K562 (cell line): ENCODE measurements around the gene CCSER2. TPM values are rescaled to one million over a fixed set of nuclear protein-coding genes. Genes with fewer than 3 reads are reported as not detected.

Experiments
- ARID3B ChIP-seq: fragments of 250-450 bp; sonication (Bioruptor Pico); IDR thresholded peaks from 2 replicates; pipeline ENCODE4 v1.4.0; 2020; ENCODE audit warnings: borderline replicate concordance
- ARID4B ChIP-seq: sonication (generic); formaldehyde crosslinking; IDR thresholded peaks from 2 replicates; pipeline ENCODE4 v1.8.0; 2022; ENCODE audit warnings: mild to moderate bottlenecking, missing genetic modification reagents
- BRD9 ChIP-seq: fragments of 450-650 bp; IDR thresholded peaks from 2 replicates; pipeline ENCODE4 v1.6.1; 2018; ENCODE audit warnings: low read depth; ENCODE audit not compliant: partially characterized antibody
- FOXP4 ChIP-seq: sonication (generic); formaldehyde crosslinking; IDR thresholded peaks from 2 replicates; pipeline ENCODE4 v1.8.0; 2022; ENCODE audit warnings: mild to moderate bottlenecking, missing genetic modification reagents, borderline replicate concordance
- HDAC1 ChIP-seq, 2 experiments: fragments of 450-650 bp; IDR thresholded peaks; 2 replicates each; pipeline ENCODE4 v1.6.1; 2016 to 2017; ENCODE audit warnings: inconsistent platforms in 1 of 2, mild to moderate bottlenecking in 1 of 2, moderate library complexity in 1 of 2
- HMGN3 ChIP-seq: IDR thresholded peaks from 2 replicates; pipeline ENCODE4 v1.6.1; 2011; ENCODE audit warnings: borderline replicate concordance, low read depth, mild to moderate bottlenecking, mixed read lengths, low read length; ENCODE audit not compliant: insufficient read length; ENCODE audit errors: extremely low read depth
- IFI16 ChIP-seq: fragments of 250-450 bp; sonication (Bioruptor Pico); IDR thresholded peaks from 2 replicates; pipeline ENCODE4 v2.1.2; 2022; ENCODE audit warnings: mild to moderate bottlenecking, inconsistent platforms
- MBD2 ChIP-seq: sonication (generic); IDR thresholded peaks from 2 replicates; pipeline ENCODE4 v1.6.1; 2016; ENCODE audit warnings: low read depth, borderline replicate concordance
- NUFIP1 ChIP-seq: fragments of 450-650 bp; IDR thresholded peaks from 2 replicates; pipeline ENCODE4 v1.6.1; 2018; ENCODE audit not compliant: partially characterized antibody
- POLR3G ChIP-seq: IDR thresholded peaks from 2 replicates; pipeline ENCODE4 v1.6.1; 2011; ENCODE audit not compliant: insufficient read length, insufficient replicate concordance; ENCODE audit errors: extremely low read depth
- RFX1 ChIP-seq: fragments of 450-650 bp; IDR thresholded peaks from 2 replicates; pipeline ENCODE4 v1.6.1; 2016; ENCODE audit warnings: mild to moderate bottlenecking, moderate library complexity
- RNF2 ChIP-seq: sonication (generic); IDR thresholded peaks from 2 replicates; pipeline ENCODE4 v1.6.1; 2016
- RUNX1 ChIP-seq: sonication (generic); IDR thresholded peaks from 2 replicates; pipeline ENCODE4 v1.6.1; 2016; ENCODE audit warnings: antibody characterized with exemption, low read depth
- SMAD4 ChIP-seq: fragments of 250-450 bp; sonication (Bioruptor Pico); conservative IDR thresholded peaks from 2 replicates; pipeline ENCODE4 v1.8.0; 2021; ENCODE audit warnings: inconsistent platforms, mild to moderate bottlenecking, moderate library complexity
- ZNF232 ChIP-seq: sonication (generic); formaldehyde crosslinking; IDR thresholded peaks from 2 replicates; pipeline ENCODE4 v1.8.0; 2022; ENCODE audit warnings: mild to moderate bottlenecking, missing genetic modification reagents
- polyA plus RNA-seq, 8 experiments: library from polyadenylated mRNA; depleted of rRNA in 4 of 8; stranded (reverse) in 5 of 8; unstranded in 3 of 8; fragments of >200 nt; fragmentation: Nextera tagmentation in 2 of 8; fragmentation: Illumina TruSeq in 1 of 8; extraction: Ambion mirVana in 2 of 8; extraction: Trizol in 1 of 8; gene quantifications; 2 replicates each; pipeline versions ENCODE4 v1.2.1 to v1.2.3, GENCODE V29; 2011 to 2014; ENCODE audit warnings: inconsistent platforms in 1 of 8, missing spikeins in 1 of 8
- total RNA-seq, 7 experiments: library from RNA; depleted of rRNA in 6 of 7; stranded (reverse); fragments of >200 nt in 6 of 7; fragmentation: Illumina TruSeq in 2 of 7; extraction: Trizol in 2 of 7; gene quantifications; 2 replicates each; pipeline versions ENCODE4 v1.2.1 to v1.2.3, GENCODE V29; 2011 to 2021; ENCODE audit warnings: low replicate concordance in 1 of 7

The CCSER2 gene
- total and polyA plus RNA-seq, 9 of the 15 experiments (the other 6 are each of a cell fraction or from before 2014, with no cell fraction given), result 2.7 to 15.1 (median 9.7) TPM

GRCh38 chr10:84328418-84329195 is at the start of gene CCSER2 (continued):
- TF ChIP-seq MBD2, result no peak; the same call in 1 of the 2 replicates
- TF ChIP-seq FOXP4, result no peak
- peak in 1 of 2 experiments; percentile 74; a peak in 2 of 4 replicates for TF ChIP-seq HDAC1 (IDR thresholded peaks at IDR 0.05)
- TF ChIP-seq POLR3G, result no peak
- no peak for TF ChIP-seq BRD9
- TF ChIP-seq NUFIP1, result no peak
- no peak for TF ChIP-seq IFI16 (CRISPR knock-in tag)
- 0 out of 2 replicates have a peak, but pooled peaks have one; percentile 18 for TF ChIP-seq RUNX1
- peak; percentile 56 for TF ChIP-seq HMGN3
- no peak for TF ChIP-seq RNF2
- TF ChIP-seq ZNF232 (CRISPR knock-in tag), result no peak
- peak; percentile 77 for TF ChIP-seq SMAD4 (CRISPR knock-in tag)
- TF ChIP-seq ARID4B (CRISPR knock-in tag), result 0 out of 2 replicates have a peak, but pooled peaks have one; percentile 47
- no peak for TF ChIP-seq ARID3B (CRISPR knock-in tag)
- no peak for TF ChIP-seq RFX1
